Epithelial cell of proximal tubule (primary cell): Measurements from ENCODE around the gene SSPN. TPM values are rescaled to one million over a fixed set of nuclear protein-coding genes. Genes with fewer than 3 reads are reported as not detected.

Source experiments
- DNase-seq: peaks from one replicate; pipeline ENCODE4 v3.0.0-alpha.2; 2011; ENCODE audit warnings: low read depth
- H3K4me3 ChIP-seq: 2 replicates; pipeline ENCODE4 v1.5.1; 2011; ENCODE audit warnings: low read depth, mild to moderate bottlenecking, low read length
- CTCF ChIP-seq: conservative IDR thresholded peaks from 2 replicates; pipeline ENCODE4 v1.5.1; 2012; ENCODE audit warnings: low read depth, mild to moderate bottlenecking, low read length
- total RNA-seq: library from RNA; depleted of rRNA; stranded (reverse); fragments of >200 nt; gene quantifications from 2 replicates; pipeline ENCODE4 v1.2.3, GENCODE V29; 2015

The SSPN gene
- total RNA-seq, 1 donor from 2014 or later, result 1.6 TPM

- H3K4me3 ChIP-seq, result no peak overlapping the region
- no peak for TF ChIP-seq CTCF
- no peak for DNase-seq
Observed at GRCh38 chr12:26244503-26244902, 49.1 kb downstream of the SSPN start.

GRCh38 chr12:26245175-26245942 is 50.0 kb downstream of the SSPN start:
- TF ChIP-seq CTCF, result no peak
- DNase-seq, result no peak

GRCh38 chr12:26246483-26247164 is 51.3 kb downstream of the SSPN start:
- no peak overlapping the region for H3K4me3 ChIP-seq
- DNase-seq, result no peak
- TF ChIP-seq CTCF, result no peak

More at GRCh38 chr12:26245175-26245942, 50.0 kb downstream of the SSPN start:
- H3K4me3 ChIP-seq, result no peak overlapping the region

DNA sequence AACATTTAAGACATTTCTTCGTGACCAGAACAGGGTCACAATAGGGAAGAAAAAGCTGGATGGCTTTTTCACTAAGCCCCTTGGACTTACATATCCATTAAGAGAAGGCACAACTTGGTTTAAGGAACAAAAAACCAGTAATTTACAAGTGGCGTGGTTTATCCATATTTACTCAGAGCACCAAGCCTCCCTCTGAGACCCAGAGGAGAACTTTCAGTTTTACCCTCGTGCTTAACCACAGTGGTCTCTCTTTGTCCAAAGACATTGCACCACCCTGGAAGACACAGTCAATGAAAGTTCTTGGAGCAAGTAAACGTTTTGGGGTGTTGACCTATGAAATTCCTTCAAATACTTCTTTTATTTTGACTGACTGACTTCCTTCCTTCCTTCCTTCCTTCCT is 52.5 kb downstream of the SSPN start:
- no peak overlapping the region for H3K4me3 ChIP-seq
- no peak for TF ChIP-seq CTCF
- DNase-seq, result no peak

DNA sequence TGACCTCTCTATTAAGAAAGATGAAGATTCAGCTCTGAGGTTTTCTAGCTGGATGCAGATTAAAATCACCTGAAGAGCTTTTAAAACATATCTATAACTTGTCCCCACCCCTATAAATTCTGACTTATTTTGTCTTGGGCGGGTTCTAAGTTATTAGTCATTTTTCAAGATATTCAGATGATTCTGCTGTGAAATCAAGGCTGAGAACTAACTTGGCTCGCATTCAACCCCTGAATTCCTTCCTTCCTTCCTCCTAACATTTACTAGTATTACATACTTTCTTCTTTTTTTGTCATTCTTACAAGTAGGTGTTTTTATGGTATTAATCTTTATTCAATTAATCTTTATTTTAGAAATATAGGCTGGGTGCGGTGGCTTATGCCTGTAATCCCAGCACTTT is 55.4 kb downstream of the SSPN start:
- TF ChIP-seq CTCF, result no peak
- H3K4me3 ChIP-seq, result no peak overlapping the region
- no peak for DNase-seq

DNA sequence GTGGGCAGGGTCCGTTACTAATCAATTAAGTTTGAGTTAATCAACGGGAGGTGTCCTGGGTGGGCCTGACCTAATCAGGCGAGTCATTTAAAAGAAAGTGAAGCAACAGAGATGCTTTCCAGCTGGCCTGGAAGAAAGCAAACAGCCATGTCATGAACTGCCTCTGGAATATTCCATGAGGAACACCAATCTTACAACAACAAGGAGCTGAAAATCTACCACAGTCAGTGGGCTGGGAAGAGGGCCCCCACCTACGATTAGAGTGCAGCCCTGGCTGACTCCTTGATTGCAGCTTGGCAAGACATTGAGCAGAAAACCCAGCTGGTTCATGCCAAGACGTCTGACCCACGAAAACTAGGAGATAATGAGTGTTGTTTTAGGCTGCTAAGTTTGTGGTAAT is 56.2 kb downstream of the SSPN start:
- TF ChIP-seq CTCF, result no peak
- no peak for DNase-seq
- no peak overlapping the region for H3K4me3 ChIP-seq

- H3K4me3 ChIP-seq, result no peak overlapping the region
- no peak for DNase-seq
- no peak for TF ChIP-seq CTCF
Observed at GRCh38 chr12:26252946-26253345, 57.6 kb downstream of the SSPN start.
